NCI-H1105 treated with DMSO at 0.1 percent for 48 hours (cell line): ENCODE results near the gene TMPRSS13.
"Not testable (repeated sequence)": the region's sequence is repeated elsewhere in the genome, so short reads cannot be mapped to it uniquely, and the experiment has no call there.

Experiments
- DNase-seq: peaks from one replicate; lab custom pipeline; 2025; lab: John Stamatoyannopoulos, UW

Gene TMPRSS13

GRCh38 chr11:117931331-117931950, 2.2 kb upstream of the TMPRSS13 start:
- DNase-seq, result no peak

- DNase-seq, result no peak
These were observed 1.6 kb upstream of the TMPRSS13 start for GRCh38 chr11:117930668-117931330.

- no peak for DNase-seq
These were observed 841 bp upstream of the TMPRSS13 start for GRCh38 chr11:117929916-117930570.

GRCh38 chr11:117928446-117929141, 608 bp downstream of the TMPRSS13 start:
- no peak for DNase-seq

- no peak for DNase-seq
These were observed 1.3 kb downstream of the TMPRSS13 start for GRCh38 chr11:117927926-117928325.

GRCh38 chr11:117926166-117926565, 3.0 kb downstream of the TMPRSS13 start:
- DNase-seq, result not testable (repeated sequence)

GRCh38 chr11:117925198-117925925, 3.8 kb downstream of the TMPRSS13 start:
- peak; percentile 13 for DNase-seq

GRCh38 chr11:117924631-117925170, 4.5 kb downstream of the TMPRSS13 start:
- DNase-seq, result no peak

- DNase-seq, result no peak
These were observed 5.4 kb downstream of the TMPRSS13 start for GRCh38 chr11:117923773-117924172.

GRCh38 chr11:117923275-117923674, 5.9 kb downstream of the TMPRSS13 start:
- no peak for DNase-seq

GRCh38 chr11:117921893-117922292, 7.3 kb downstream of the TMPRSS13 start:
- no peak for DNase-seq

- no peak for DNase-seq
These were observed 7.7 kb downstream of the TMPRSS13 start for GRCh38 chr11:117921456-117921855.

GRCh38 chr11:117919781-117920221, 9.4 kb downstream of the TMPRSS13 start:
- DNase-seq, result no peak

GRCh38 chr11:117919341-117919740, 9.9 kb downstream of the TMPRSS13 start:
- no peak for DNase-seq

- no peak for DNase-seq
These were observed 10.6 kb downstream of the TMPRSS13 start for GRCh38 chr11:117918366-117919255.

- no peak for DNase-seq
These were observed 11.5 kb downstream of the TMPRSS13 start for GRCh38 chr11:117917591-117918151.

GRCh38 chr11:117916956-117917355, 12.2 kb downstream of the TMPRSS13 start:
- DNase-seq, result no peak

- DNase-seq, result no peak
These were observed 13.4 kb downstream of the TMPRSS13 start for GRCh38 chr11:117915672-117916235.

GRCh38 chr11:117914991-117915618, 14.1 kb downstream of the TMPRSS13 start:
- DNase-seq, result no peak

- no peak for DNase-seq
These were observed 14.8 kb downstream of the TMPRSS13 start for GRCh38 chr11:117914398-117914761.
